Astrocyte (in vitro differentiated cells and primary cell): Measurements from ENCODE around the gene SDHAF3.

Experiments used
- EZH2 ChIP-seq: IDR thresholded peaks from 2 replicates; pipeline ENCODE4 v1.6.1; 2012; ENCODE audit warnings: mild to moderate bottlenecking, low read length, inconsistent platforms; ENCODE audit not compliant: insufficient read depth
- TF ChIP-seq, protein P1 (sequence below): IDR thresholded peaks from 2 replicates; pipeline ENCODE4 v1.5.1; 2011; ENCODE audit warnings: low read depth, mild to moderate bottlenecking, inconsistent platforms, low read length, moderate library complexity; ENCODE audit not compliant: insufficient read depth

DNA sequence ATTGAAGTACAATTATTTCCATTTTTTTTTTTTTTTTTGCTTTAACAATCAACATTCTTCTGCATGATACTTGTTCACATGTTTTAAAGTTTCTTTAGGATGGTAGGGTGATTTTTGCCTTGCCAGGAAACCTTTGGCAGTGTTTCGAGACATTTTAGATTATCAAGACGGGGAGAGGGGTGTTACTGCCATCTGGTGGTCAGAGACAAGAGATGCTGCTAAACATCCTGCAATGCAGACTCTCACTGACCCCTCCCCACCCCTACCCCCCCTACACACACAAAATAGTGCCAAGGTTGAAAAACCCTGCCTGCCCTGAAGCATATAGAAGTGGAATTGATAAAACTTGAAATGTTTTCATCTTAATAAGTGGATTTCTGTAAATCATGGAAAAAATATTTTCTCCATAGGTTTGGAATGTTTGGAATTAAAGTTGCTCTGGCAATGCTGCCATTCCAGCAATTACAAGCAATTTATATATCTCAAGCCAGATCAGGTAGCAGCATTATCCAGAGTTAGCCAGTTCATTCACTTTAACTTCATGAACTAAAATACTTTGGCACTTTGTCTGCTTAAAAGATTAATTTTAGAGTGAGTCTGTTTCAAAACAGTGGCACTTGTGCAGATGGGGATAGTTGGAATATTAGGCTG, 62.1 kb downstream of the SDHAF3 start:
- TF ChIP-seq, protein P1, sequence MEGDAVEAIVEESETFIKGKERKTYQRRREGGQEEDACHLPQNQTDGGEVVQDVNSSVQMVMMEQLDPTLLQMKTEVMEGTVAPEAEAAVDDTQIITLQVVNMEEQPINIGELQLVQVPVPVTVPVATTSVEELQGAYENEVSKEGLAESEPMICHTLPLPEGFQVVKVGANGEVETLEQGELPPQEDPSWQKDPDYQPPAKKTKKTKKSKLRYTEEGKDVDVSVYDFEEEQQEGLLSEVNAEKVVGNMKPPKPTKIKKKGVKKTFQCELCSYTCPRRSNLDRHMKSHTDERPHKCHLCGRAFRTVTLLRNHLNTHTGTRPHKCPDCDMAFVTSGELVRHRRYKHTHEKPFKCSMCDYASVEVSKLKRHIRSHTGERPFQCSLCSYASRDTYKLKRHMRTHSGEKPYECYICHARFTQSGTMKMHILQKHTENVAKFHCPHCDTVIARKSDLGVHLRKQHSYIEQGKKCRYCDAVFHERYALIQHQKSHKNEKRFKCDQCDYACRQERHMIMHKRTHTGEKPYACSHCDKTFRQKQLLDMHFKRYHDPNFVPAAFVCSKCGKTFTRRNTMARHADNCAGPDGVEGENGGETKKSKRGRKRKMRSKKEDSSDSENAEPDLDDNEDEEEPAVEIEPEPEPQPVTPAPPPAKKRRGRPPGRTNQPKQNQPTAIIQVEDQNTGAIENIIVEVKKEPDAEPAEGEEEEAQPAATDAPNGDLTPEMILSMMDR, result peak; percentile 53
- TF ChIP-seq EZH2, result no peak
